GM19023 (cell line): ENCODE results near the gene RBMS1.
"Not testable (repeated sequence)": the region's sequence is repeated elsewhere in the genome, so short reads cannot be mapped to it uniquely, and the experiment has no call there.

ENCODE experiments used
- ATAC-seq: cut with Tn5 transposase; IDR thresholded peaks from one replicate; pipeline ENCODE4 v1.9.1; 2021; ENCODE audit warnings: mild to moderate bottlenecking, moderate library complexity; ENCODE audit not compliant: unreplicated experiment

The RBMS1 gene

GRCh38 chr2:160437273-160437672 is 56.3 kb downstream of the RBMS1 start:
- no peak for ATAC-seq

- no peak for ATAC-seq
Observed at GRCh38 chr2:160434254-160434948, 59.2 kb downstream of the RBMS1 start.

- ATAC-seq, result no peak
Observed at GRCh38 chr2:160433466-160434140, 60.0 kb downstream of the RBMS1 start.

- no peak for ATAC-seq
Observed at GRCh38 chr2:160432633-160433032, 61.0 kb downstream of the RBMS1 start.

- ATAC-seq, result no peak
Observed at GRCh38 chr2:160431441-160431840, 62.2 kb downstream of the RBMS1 start.

GRCh38 chr2:160430001-160430344 is 63.6 kb downstream of the RBMS1 start:
- no peak for ATAC-seq

- ATAC-seq, result no peak
Observed at GRCh38 chr2:160429248-160430000, 64.2 kb downstream of the RBMS1 start.

GRCh38 chr2:160428405-160428763 is 65.2 kb downstream of the RBMS1 start:
- ATAC-seq, result no peak

GRCh38 chr2:160427629-160428404 is 65.8 kb downstream of the RBMS1 start:
- no peak for ATAC-seq

- ATAC-seq, result no peak
Observed at GRCh38 chr2:160426604-160427003, 67.0 kb downstream of the RBMS1 start.

GRCh38 chr2:160425434-160426151 is 68.0 kb downstream of the RBMS1 start:
- ATAC-seq, result no peak

- ATAC-seq, result no peak
Observed at GRCh38 chr2:160423126-160423525, 70.5 kb downstream of the RBMS1 start.

- ATAC-seq, result not testable (repeated sequence)
Observed at GRCh38 chr2:160421646-160422501, 71.7 kb downstream of the RBMS1 start.

- no peak for ATAC-seq
Observed at GRCh38 chr2:160420711-160421110, 72.9 kb downstream of the RBMS1 start.

GRCh38 chr2:160419776-160420505 is 73.7 kb downstream of the RBMS1 start:
- no peak for ATAC-seq

- no peak for ATAC-seq
Observed at GRCh38 chr2:160418853-160419252, 74.8 kb downstream of the RBMS1 start.

- ATAC-seq, result no peak
Observed at GRCh38 chr2:160418398-160418765, 75.2 kb downstream of the RBMS1 start.

GRCh38 chr2:160417745-160418397 is 75.7 kb downstream of the RBMS1 start:
- no peak for ATAC-seq

GRCh38 chr2:160415991-160416390 is 77.6 kb downstream of the RBMS1 start:
- ATAC-seq, result no peak
